GM19025 (cell line): Measurements from ENCODE around the gene CFAP410.
"Not testable (repeated sequence)": the region's sequence is repeated elsewhere in the genome, so short reads cannot be mapped to it uniquely, and the experiment has no call there.

Experiments
- ATAC-seq: cut with Tn5 transposase; IDR thresholded peaks from one replicate; pipeline ENCODE4 v1.9.1; 2021; ENCODE audit warnings: mild to moderate bottlenecking, low read depth, moderate library complexity; ENCODE audit not compliant: unreplicated experiment

CFAP410 gene

GRCh38 chr21:44352253-44352860, 13.2 kb upstream of the CFAP410 start:
- ATAC-seq, result no peak

- ATAC-seq, result no peak
Observed at GRCh38 chr21:44351535-44352252, 12.5 kb upstream of the CFAP410 start.

GRCh38 chr21:44350773-44351481, 11.7 kb upstream of the CFAP410 start:
- no peak for ATAC-seq

GRCh38 chr21:44349847-44350772, 10.9 kb upstream of the CFAP410 start:
- no peak for ATAC-seq

GRCh38 chr21:44349416-44349846, 10.2 kb upstream of the CFAP410 start:
- ATAC-seq, result no peak

GRCh38 chr21:44348861-44349260, 9.7 kb upstream of the CFAP410 start:
- ATAC-seq, result no peak

GRCh38 chr21:44347911-44348451, 8.8 kb upstream of the CFAP410 start:
- no peak for ATAC-seq

- ATAC-seq, result no peak
Observed at GRCh38 chr21:44345495-44345894, 6.3 kb upstream of the CFAP410 start.

GRCh38 chr21:44344541-44345183, 5.5 kb upstream of the CFAP410 start:
- no peak for ATAC-seq

GRCh38 chr21:44342981-44343380, 3.8 kb upstream of the CFAP410 start:
- not testable (repeated sequence) for ATAC-seq

- not testable (repeated sequence) for ATAC-seq
Observed at GRCh38 chr21:44341726-44342458, 2.7 kb upstream of the CFAP410 start.

- ATAC-seq, result no peak
Observed at GRCh38 chr21:44337941-44338895, 972 bp downstream of the CFAP410 start.

- no peak for ATAC-seq
Observed at GRCh38 chr21:44337449-44337848, 1.7 kb downstream of the CFAP410 start.

- ATAC-seq, result no peak
Observed at GRCh38 chr21:44335266-44336059, 3.7 kb downstream of the CFAP410 start.

GRCh38 chr21:44334329-44335030, 4.7 kb downstream of the CFAP410 start:
- no peak for ATAC-seq

- ATAC-seq, result no peak
Observed at GRCh38 chr21:44333509-44334328, 5.5 kb downstream of the CFAP410 start.
